K562 (cell line): ENCODE data around the gene ARHGAP24. TPM values are rescaled to one million over a fixed set of nuclear protein-coding genes. Genes with fewer than 3 reads are reported as not detected.

Experiments
- ATAC-seq: fragments of 200-7000 bp; cut with Tn5 transposase; 3 replicates; pipeline ENCODE4 v1.9.1; 2020; ENCODE audit warnings: moderate library complexity
- BruUV-seq: library from RNA; stranded (reverse); fragments of 400-500 nt; replicated peaks from 2 replicates; lab custom pipeline; 2021; lab: Mats Ljungman, UMichigan
- CTCF ChIA-PET: fragments of 300-600 bp; formaldehyde crosslinking; extraction: SDS; loops from one replicate; lab custom pipeline; 2021; ENCODE audit warnings: low intra/inter-chr PET ratio; lab: Yijun Ruan, JAX
- POLR2A ChIA-PET: fragments of 300-600, 350-650 bp; sonication (Branson Sonifier 250); formaldehyde crosslinking; extraction: SDS; loops from one replicate; lab custom pipeline; 2021; ENCODE audit warnings: antibody characterized with exemption, inconsistent platforms; lab: Yijun Ruan, JAX
- DNase-seq, 4 experiments: peaks; one replicate each; pipeline versions ENCODE4 v3.0.0 to v3.0.0-alpha.2; 2011 to 2018; ENCODE audit warnings: low spot score in 3 of 4, mixed read lengths in 3 of 4; ENCODE audit errors: extremely low read depth in 1 of 4
- FAIRE-seq: peaks from 2 replicates; lab custom pipeline; 2011; peaks lifted over from hg19 to GRCh38; lab: Jason Lieb, UNC
- H2AFZ ChIP-seq: 2 replicates; pipeline ENCODE4 v1.6.0; 2011; ENCODE audit warnings: low read depth, low read length, control low read depth, inconsistent platforms
- H3K27ac ChIP-seq: fragments of 200-600 bp; 3 replicates; pipeline ENCODE4 v1.8.0; 2011; ENCODE audit warnings: low read depth, mild to moderate bottlenecking, control low read depth, inconsistent platforms, low read length, moderate library complexity, mixed read lengths; ENCODE audit errors: extremely low read depth
- H3K27me3 ChIP-seq, 2 experiments: fragments of 300-600 bp in 1 of 2; 2 replicates in 1 of 2; 3 replicates in 1 of 2; pipeline versions ENCODE4 v1.6.0 to v1.8.0; 2011; ENCODE audit warnings: inconsistent platforms in 2 of 2, low read length in 2 of 2, mild to moderate bottlenecking in 1 of 2, mixed read lengths in 1 of 2, moderate library complexity in 1 of 2; ENCODE audit not compliant: control insufficient read depth in 2 of 2, insufficient read depth in 2 of 2
- H3K36me3 ChIP-seq: fragments of 300-600 bp; 3 replicates; pipeline ENCODE4 v1.8.0; 2011; ENCODE audit warnings: mild to moderate bottlenecking, low read length, inconsistent platforms; ENCODE audit not compliant: control insufficient read depth, insufficient read depth
- H3K4me1 ChIP-seq, 2 experiments: fragments of 200-600 bp in 1 of 2; replicated peaks in 1 of 2; 2 replicates in 1 of 2; 3 replicates in 1 of 2; pipeline versions ENCODE4 v1.5.1 to v1.8.0; 2011; ENCODE audit warnings: inconsistent platforms in 2 of 2, low read length in 2 of 2, mild to moderate bottlenecking in 1 of 2, mixed read lengths in 1 of 2, moderate library complexity in 1 of 2; ENCODE audit not compliant: control insufficient read depth in 2 of 2, insufficient read depth in 2 of 2
- H3K4me2 ChIP-seq: 2 replicates; pipeline ENCODE4 v1.6.1; 2011; ENCODE audit warnings: low read length, control low read depth, inconsistent platforms, mixed read lengths; ENCODE audit not compliant: insufficient read depth
- H3K4me3 ChIP-seq: fragments of 200-600 bp; sonication (generic), shearing (Covaris generic); 2 replicates; pipeline ENCODE4 v1.5.1; 2016; ENCODE audit warnings: control low read depth, inconsistent platforms
- H3K79me2 ChIP-seq: fragments of 200-600 bp; 3 replicates; pipeline ENCODE4 v1.8.0; 2011; ENCODE audit warnings: low read length, inconsistent platforms; ENCODE audit not compliant: control insufficient read depth, insufficient read depth
- H3K9ac ChIP-seq, 2 experiments: 2 replicates each; pipeline versions ENCODE4 v1.6.0 to v1.6.1; 2011; ENCODE audit warnings: low read depth in 2 of 2, low read length in 2 of 2, control low read depth in 1 of 2, inconsistent platforms in 1 of 2, mild to moderate bottlenecking in 1 of 2, mixed read lengths in 1 of 2; ENCODE audit not compliant: insufficient read depth in 1 of 2
- H3K9me1 ChIP-seq: one replicate; pipeline ENCODE4 v1.6.0; 2011; ENCODE audit warnings: inconsistent platforms, mild to moderate bottlenecking, low read length, moderate library complexity; ENCODE audit not compliant: control insufficient read depth, insufficient read depth
- H3K9me3 ChIP-seq: replicated peaks from 2 replicates; pipeline ENCODE4 v1.5.1; 2011; ENCODE audit warnings: low read depth, low read length, inconsistent platforms; ENCODE audit not compliant: control insufficient read depth, insufficient read depth
- H4K20me1 ChIP-seq: replicated peaks from 2 replicates; pipeline ENCODE4 v1.6.1; 2011; ENCODE audit warnings: low read length, inconsistent platforms, mixed read lengths; ENCODE audit not compliant: control insufficient read depth, insufficient read depth
- ARID2 ChIP-seq: fragments of 450-650 bp; IDR thresholded peaks from 2 replicates; pipeline ENCODE4 v1.6.1; 2017; ENCODE audit warnings: antibody characterized with exemption, mild to moderate bottlenecking
- CCNT2 ChIP-seq: IDR thresholded peaks from 2 replicates; pipeline ENCODE4 v1.6.1; 2011; ENCODE audit warnings: borderline replicate concordance, low read depth, mild to moderate bottlenecking, moderate library complexity, mixed read lengths, low read length; ENCODE audit not compliant: insufficient read length; ENCODE audit errors: extremely low read depth
- IFI16 ChIP-seq: fragments of 250-450 bp; sonication (Bioruptor Pico); IDR thresholded peaks from 2 replicates; pipeline ENCODE4 v2.1.2; 2022; ENCODE audit warnings: mild to moderate bottlenecking, inconsistent platforms
- KAT8 ChIP-seq: fragments of 450-650 bp; IDR thresholded peaks from 2 replicates; pipeline ENCODE4 v1.6.1; 2016; ENCODE audit warnings: low read depth, mild to moderate bottlenecking
- POLR2AphosphoS5 ChIP-seq: IDR thresholded peaks from 2 replicates; pipeline ENCODE4 v1.6.1; 2011; ENCODE audit warnings: mild to moderate bottlenecking, low read depth, low read length, moderate library complexity; ENCODE audit not compliant: control insufficient read depth, insufficient read depth
- SLC30A9 ChIP-seq: fragments of 250-450 bp; sonication (Bioruptor Pico); IDR thresholded peaks from 2 replicates; pipeline ENCODE4 v1.8.0; 2022; ENCODE audit warnings: mild to moderate bottlenecking, moderate library complexity
- in situ Hi-C: fragments of 300-500 bp; cut with MboI; formaldehyde crosslinking; loops from 4 replicates; pipeline ENCODE4 v1.15.0; 2018; ENCODE audit warnings: inconsistent platforms, mixed read lengths
- intact Hi-C: fragments of 100-400 bp; cut with micrococcal nuclease; formaldehyde crosslinking; loops from 2 replicates; pipeline ENCODE4 v1.14.2; 2022
- polyA plus RNA-seq, 8 experiments: library from polyadenylated mRNA; depleted of rRNA in 4 of 8; stranded (reverse) in 5 of 8; unstranded in 3 of 8; fragments of >200 nt; fragmentation: Nextera tagmentation in 2 of 8; fragmentation: Illumina TruSeq in 1 of 8; extraction: Ambion mirVana in 2 of 8; extraction: Trizol in 1 of 8; gene quantifications; 2 replicates each; pipeline versions ENCODE4 v1.2.1 to v1.2.3, GENCODE V29; 2011 to 2014; ENCODE audit warnings: inconsistent platforms in 1 of 8, missing spikeins in 1 of 8
- total RNA-seq, 7 experiments: library from RNA; depleted of rRNA in 6 of 7; stranded (reverse); fragments of >200 nt in 6 of 7; fragmentation: Illumina TruSeq in 2 of 7; extraction: Trizol in 2 of 7; gene quantifications; 2 replicates each; pipeline versions ENCODE4 v1.2.1 to v1.2.3, GENCODE V29; 2011 to 2021; ENCODE audit warnings: low replicate concordance in 1 of 7
- TF ChIP-seq, protein P1 (sequence below): sonication (generic); formaldehyde crosslinking; IDR thresholded peaks from 2 replicates; pipeline ENCODE4 v1.8.1; 2022; ENCODE audit warnings: missing genetic modification reagents

Gene ARHGAP24
- total and polyA plus RNA-seq, 9 of the 15 experiments (the other 6 are each of a cell fraction or from before 2014, with no cell fraction given), result 8.0 to 22.6 (median 14.0) TPM

DNA sequence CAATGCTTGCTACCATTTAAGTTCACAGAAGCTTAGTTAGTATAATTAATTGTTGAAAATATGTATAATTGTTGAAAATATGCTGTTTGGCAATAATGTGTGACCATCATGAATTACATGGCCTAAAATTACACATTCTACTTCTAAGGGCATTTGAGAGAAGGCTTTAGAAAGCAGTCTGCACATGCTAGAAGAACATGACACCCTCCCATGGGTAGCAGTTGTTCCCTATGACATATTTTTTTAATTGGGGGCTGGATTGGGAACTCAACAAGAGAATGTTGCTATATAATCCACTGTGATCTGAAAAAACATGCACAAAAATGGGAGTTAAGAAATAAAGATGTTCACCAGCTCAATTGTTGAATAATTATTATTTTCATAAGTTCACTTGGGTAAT is 331.4 kb downstream of the ARHGAP24 start:
- H3K27me3 ChIP-seq, result no peaks in the 10 kb centered on the region
- intact Hi-C loops, result no loop called here
- H3K79me2 ChIP-seq, result no peaks in the 10 kb centered on the region
- no peak for DNase-seq
- no peaks in the 10 kb centered on the region for H3K9me1 ChIP-seq
- TF ChIP-seq, protein P1, sequence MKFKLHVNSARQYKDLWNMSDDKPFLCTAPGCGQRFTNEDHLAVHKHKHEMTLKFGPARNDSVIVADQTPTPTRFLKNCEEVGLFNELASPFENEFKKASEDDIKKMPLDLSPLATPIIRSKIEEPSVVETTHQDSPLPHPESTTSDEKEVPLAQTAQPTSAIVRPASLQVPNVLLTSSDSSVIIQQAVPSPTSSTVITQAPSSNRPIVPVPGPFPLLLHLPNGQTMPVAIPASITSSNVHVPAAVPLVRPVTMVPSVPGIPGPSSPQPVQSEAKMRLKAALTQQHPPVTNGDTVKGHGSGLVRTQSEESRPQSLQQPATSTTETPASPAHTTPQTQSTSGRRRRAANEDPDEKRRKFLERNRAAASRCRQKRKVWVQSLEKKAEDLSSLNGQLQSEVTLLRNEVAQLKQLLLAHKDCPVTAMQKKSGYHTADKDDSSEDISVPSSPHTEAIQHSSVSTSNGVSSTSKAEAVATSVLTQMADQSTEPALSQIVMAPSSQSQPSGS (CRISPR knock-in tag), result no peak
- no peak for TF ChIP-seq POLR2AphosphoS5
- TF ChIP-seq SLC30A9 (CRISPR knock-in tag), result no peak
- TF ChIP-seq KAT8, result no peak
- no peak for TF ChIP-seq CCNT2
- no peak for TF ChIP-seq ARID2
- no peak for TF ChIP-seq IFI16
- H3K9me3 ChIP-seq, result no peaks in the 10 kb centered on the region
- H4K20me1 ChIP-seq, result no peaks in the 10 kb centered on the region
- in situ Hi-C loops, result no loop called here
- BruUV-seq, result no TSS peak
- no peak for ATAC-seq
- H3K4me1 ChIP-seq, result no peaks in the 10 kb centered on the region
- H3K36me3 ChIP-seq, result no peaks in the 10 kb centered on the region
- no peak overlapping the region for H2AFZ ChIP-seq
- H3K27ac ChIP-seq, result no peak overlapping the region
- FAIRE-seq, result no peak
- no peak overlapping the region for H3K4me2 ChIP-seq
- ChIA-PET CTCF (no interaction called here), POLR2A (no interaction called here)
- no peak overlapping the region for H3K9ac ChIP-seq
- no peak overlapping the region for H3K4me3 ChIP-seq
